IMR-90 (cell line): ENCODE data around the gene AQP1. TPM values are rescaled to one million over a fixed set of nuclear protein-coding genes. Genes with fewer than 3 reads are reported as not detected.

Experiments used
- ATAC-seq: fragments of 200-7000 bp; cut with Tn5 transposase; 2 replicates; pipeline ENCODE4 v1.9.1; 2020; ENCODE audit warnings: low read depth, mild to moderate bottlenecking, moderate library complexity
- BruUV-seq: library from RNA; stranded (reverse); fragments of 400-500 nt; replicated peaks from 2 replicates; lab custom pipeline; 2021; lab: Mats Ljungman, UMichigan
- CTCF ChIA-PET: fragments of 300-600 bp; formaldehyde crosslinking; extraction: SDS; loops from one replicate; lab custom pipeline; 2021; ENCODE audit warnings: antibody characterized with exemption; lab: Yijun Ruan, JAX
- POLR2A ChIA-PET: fragments of 300-600 bp; sonication (Branson Sonifier 250); formaldehyde crosslinking; loops from one replicate; lab custom pipeline; 2022; ENCODE audit warnings: antibody characterized with exemption; ENCODE audit not compliant: unreplicated experiment; lab: Charles Lee
- DNase-seq: peaks from one replicate; pipeline ENCODE4 v3.0.0; 2013
- H2AFZ ChIP-seq: replicated peaks from 2 replicates; pipeline ENCODE3; 2013; ENCODE audit warnings: low read length, mild to moderate bottlenecking; ENCODE audit not compliant: poor library complexity
- H2AK5ac ChIP-seq: 2 replicates; pipeline ENCODE4 v1.6.1; 2013; ENCODE audit warnings: low read depth, low read length, inconsistent platforms
- H2AK9ac ChIP-seq: replicated peaks from 2 replicates; pipeline ENCODE3; 2013; ENCODE audit warnings: mild to moderate bottlenecking, low read depth, low read length, moderate library complexity; ENCODE audit not compliant: poor library complexity
- H2BK120ac ChIP-seq: 2 replicates; pipeline ENCODE4 v1.6.1; 2013; ENCODE audit warnings: low read depth, low read length, inconsistent platforms
- H2BK15ac ChIP-seq: 3 replicates; pipeline ENCODE4 v1.6.1; 2013; ENCODE audit warnings: low read depth, low read length, inconsistent platforms
- H2BK20ac ChIP-seq: 2 replicates; pipeline ENCODE4 v1.6.1; 2013; ENCODE audit warnings: low read depth, mild to moderate bottlenecking, inconsistent platforms, low read length, moderate library complexity
- H2BK5ac ChIP-seq: 2 replicates; pipeline ENCODE4 v1.6.1; 2013; ENCODE audit warnings: mild to moderate bottlenecking, low read depth, low read length, inconsistent platforms; ENCODE audit not compliant: poor library complexity, severe bottlenecking
- H3K14ac ChIP-seq: replicated peaks from 2 replicates; pipeline ENCODE4 v1.6.1; 2013; ENCODE audit warnings: low read depth, low read length, inconsistent platforms
- H3K18ac ChIP-seq: 2 replicates; pipeline ENCODE4 v1.6.1; 2013; ENCODE audit warnings: low read depth, low read length, control low read depth
- H3K23ac ChIP-seq: 2 replicates; pipeline ENCODE4 v1.6.1; 2013; ENCODE audit warnings: low read depth, low read length, inconsistent platforms
- H3K27ac ChIP-seq: 2 replicates; pipeline ENCODE4 v1.5.1; 2013; ENCODE audit warnings: mild to moderate bottlenecking, control low read depth, low read length; ENCODE audit not compliant: insufficient read depth
- H3K27me3 ChIP-seq: 2 replicates; pipeline ENCODE4 v1.6.1; 2013; ENCODE audit warnings: low read length; ENCODE audit not compliant: control insufficient read depth, insufficient read depth
- H3K36me3 ChIP-seq: 2 replicates; pipeline ENCODE4 v1.6.1; 2013; ENCODE audit warnings: low read length, mixed read lengths; ENCODE audit not compliant: control insufficient read depth, insufficient read depth
- H3K4ac ChIP-seq: 2 replicates; pipeline ENCODE4 v1.6.1; 2013; ENCODE audit warnings: low read depth, low read length, inconsistent platforms
- H3K4me1 ChIP-seq: 2 replicates; pipeline ENCODE4 v1.6.1; 2013; ENCODE audit warnings: low read length, mixed read lengths; ENCODE audit not compliant: control insufficient read depth, insufficient read depth
- H3K4me2 ChIP-seq: 2 replicates; pipeline ENCODE4 v1.6.1; 2013; ENCODE audit warnings: low read depth, mild to moderate bottlenecking, control low read depth, low read length, moderate library complexity
- H3K4me3 ChIP-seq: 2 replicates; pipeline ENCODE4 v1.5.1; 2013; ENCODE audit warnings: low read depth, mild to moderate bottlenecking, control low read depth, low read length, moderate library complexity; ENCODE audit not compliant: insufficient read depth
- H3K56ac ChIP-seq: 2 replicates; pipeline ENCODE4 v1.6.1; 2013; ENCODE audit warnings: low read length, inconsistent platforms; ENCODE audit not compliant: insufficient read depth; ENCODE audit errors: extremely low read depth
- H3K79me1 ChIP-seq, 2 experiments: 2 replicates each; pipeline ENCODE4 v1.6.1; 2013; ENCODE audit warnings: low read length in 2 of 2, inconsistent platforms in 1 of 2, low read depth in 1 of 2
- H3K9ac ChIP-seq: 2 replicates; pipeline ENCODE4 v1.6.1; 2013; ENCODE audit warnings: low read depth, low read length, control low read depth
- H3K9me1 ChIP-seq: 2 replicates; pipeline ENCODE4 v1.6.1; 2013; ENCODE audit warnings: low read length, inconsistent platforms; ENCODE audit not compliant: insufficient read depth
- H3K9me3 ChIP-seq: 2 replicates; pipeline ENCODE4 v1.6.1; 2013; ENCODE audit warnings: low read length; ENCODE audit not compliant: control insufficient read depth, insufficient read depth
- H4K20me1 ChIP-seq: 2 replicates; pipeline ENCODE4 v1.6.1; 2013; ENCODE audit warnings: low read length, inconsistent platforms; ENCODE audit not compliant: insufficient read depth
- H4K5ac ChIP-seq: 2 replicates; pipeline ENCODE4 v1.6.1; 2013; ENCODE audit warnings: mild to moderate bottlenecking, low read depth, low read length, control low read depth
- H4K8ac ChIP-seq, 2 experiments: 2 replicates each; pipeline ENCODE4 v1.6.1; 2013; ENCODE audit warnings: low read depth in 2 of 2, low read length in 2 of 2, control low read depth in 1 of 2, inconsistent platforms in 1 of 2
- H4K91ac ChIP-seq: 2 replicates; pipeline ENCODE4 v1.6.1; 2013; ENCODE audit warnings: low read depth, low read length, inconsistent platforms; ENCODE audit not compliant: insufficient read depth
- CEBPB ChIP-seq: IDR thresholded peaks from 2 replicates; pipeline ENCODE4 v1.6.1; 2012; ENCODE audit warnings: low read depth, low read length, improper control_type of control experiment
- ELK1 ChIP-seq: fragments of 150-350 bp; IDR thresholded peaks from 2 replicates; pipeline ENCODE4 v1.6.1; 2016; ENCODE audit warnings: low read depth, mild to moderate bottlenecking, low read length, moderate library complexity, borderline replicate concordance
- FOS ChIP-seq: fragments of 150-350 bp; IDR thresholded peaks from 2 replicates; pipeline ENCODE4 v1.6.1; 2016; ENCODE audit warnings: low read depth, low read length
- MXI1 ChIP-seq: IDR thresholded peaks from 2 replicates; pipeline ENCODE4 v1.6.1; 2012; ENCODE audit warnings: low read depth, mild to moderate bottlenecking, low read length, moderate library complexity, borderline replicate concordance
- POLR2A ChIP-seq: IDR thresholded peaks from 2 replicates; pipeline ENCODE4 v1.6.1; 2012; ENCODE audit warnings: mild to moderate bottlenecking, low read depth, low read length
- RAD21 ChIP-seq: IDR thresholded peaks from 2 replicates; pipeline ENCODE4 v1.6.1; 2012; ENCODE audit warnings: low read length, improper control_type of control experiment
- RCOR1 ChIP-seq: IDR thresholded peaks from 2 replicates; pipeline ENCODE4 v1.6.1; 2012; ENCODE audit warnings: mild to moderate bottlenecking, low read length, improper control_type of control experiment; ENCODE audit not compliant: insufficient replicate concordance
- RFX5 ChIP-seq: IDR thresholded peaks from 2 replicates; pipeline ENCODE4 v1.8.0; 2012; ENCODE audit warnings: low read depth, mild to moderate bottlenecking, low read length, moderate library complexity
- SMC3 ChIP-seq: fragments of 150-350 bp; IDR thresholded peaks from 2 replicates; pipeline ENCODE4 v1.6.1; 2016; ENCODE audit warnings: low read depth, mild to moderate bottlenecking, antibody characterized with exemption, low read length, moderate library complexity
- WGBS, 2 experiments: methylation state at CpG; one replicate each; pipeline versions ENCODE4 v1.1.5 to v1.1.7; 2013; ENCODE audit warnings: missing lambda C conversion rate in 2 of 2; ENCODE audit not compliant: insufficient read length in 1 of 2; ENCODE audit errors: extremely low coverage in 2 of 2; 5-methylcytosine and 5-hydroxymethylcytosine counted together
- dilution Hi-C: fragments of 300-500 bp; cut with HindIII; formaldehyde crosslinking; loops from one replicate; pipeline ENCODE4 v1.14.3; 2018; ENCODE audit warnings: low sequenced_read_pairs; ENCODE audit not compliant: unreplicated experiment
- in situ Hi-C: fragments of 300-500 bp; cut with MboI; formaldehyde crosslinking; loops from 3 replicates; pipeline ENCODE4 v1.14.3; 2019; ENCODE audit warnings: low sequenced_read_pairs, inconsistent platforms, mixed read lengths
- intact Hi-C: fragments of 100-400 bp; cut with micrococcal nuclease; formaldehyde crosslinking; loops from 2 replicates; pipeline ENCODE4 v1.10.0; 2022
- polyA plus RNA-seq, 3 experiments: library from polyadenylated mRNA; depleted of rRNA; stranded (reverse); fragments of >200 nt; gene quantifications; 2 replicates each; pipeline ENCODE4 v1.2.3, GENCODE V29; 2012; ENCODE audit warnings: low replicate concordance in 1 of 3
- total RNA-seq: library from RNA; depleted of rRNA; stranded (reverse); fragments of >200 nt; gene quantifications from 2 replicates; pipeline ENCODE4 v1.2.3, GENCODE V29; 2012
- TF ChIP-seq, protein P1 (sequence below): fragments of 150-350 bp; IDR thresholded peaks from 2 replicates; pipeline ENCODE4 v1.6.1; 2017; ENCODE audit warnings: mild to moderate bottlenecking, antibody characterized with exemption, low read length, low read depth

AQP1 gene
- total and polyA plus RNA-seq, 2 of the 4 experiments (the other 2 are of a cell fraction) = 0.18 to 0.39 TPM

- TF ChIP-seq, protein P1, sequence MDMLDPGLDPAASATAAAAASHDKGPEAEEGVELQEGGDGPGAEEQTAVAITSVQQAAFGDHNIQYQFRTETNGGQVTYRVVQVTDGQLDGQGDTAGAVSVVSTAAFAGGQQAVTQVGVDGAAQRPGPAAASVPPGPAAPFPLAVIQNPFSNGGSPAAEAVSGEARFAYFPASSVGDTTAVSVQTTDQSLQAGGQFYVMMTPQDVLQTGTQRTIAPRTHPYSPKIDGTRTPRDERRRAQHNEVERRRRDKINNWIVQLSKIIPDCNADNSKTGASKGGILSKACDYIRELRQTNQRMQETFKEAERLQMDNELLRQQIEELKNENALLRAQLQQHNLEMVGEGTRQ = no peak
- TF ChIP-seq CEBPB (no peak), RCOR1 (no peak), SMC3 (no peak), RFX5 (no peak), MXI1 (no peak), FOS (no peak), ELK1 (no peak), POLR2A (no peak), RAD21 (no peak)
- no TSS peak for BruUV-seq
Measured at GRCh38 chr7:30933124-30933974, 21.7 kb downstream of the AQP1 start.

More at GRCh38 chr7:30933124-30933974, 21.7 kb downstream of the AQP1 start:
- Histone ChIP-seq H2BK20ac (no peak overlapping the region), H3K9me3 (no peaks in the 10 kb centered on the region), H2AK5ac (no peak overlapping the region), H4K5ac (no peak overlapping the region), H4K91ac (no peak overlapping the region), H4K8ac (no peak overlapping the region), H3K27ac (no peak overlapping the region), H3K4me2 (no peak overlapping the region), H2AFZ (no peak overlapping the region), H3K36me3 (no peaks in the 10 kb centered on the region), H2BK120ac (no peak overlapping the region), H3K79me1 (no peaks in the 10 kb centered on the region), H2BK15ac (no peak overlapping the region), H4K20me1 (no peaks in the 10 kb centered on the region), H3K4me1 (no peaks in the 10 kb centered on the region), H3K4ac (no peak overlapping the region), H3K4me3 (no peak overlapping the region), H3K23ac (no peak overlapping the region), H3K56ac (no peak overlapping the region), H3K14ac (no peak overlapping the region), H3K27me3 (peaks cover 26% of the 10 kb centered on the region), H2AK9ac (no peak overlapping the region), H3K9me1 (no peaks in the 10 kb centered on the region), H2BK5ac (no peak overlapping the region), H3K18ac (no peak overlapping the region), H3K9ac (no peak overlapping the region)
- ATAC-seq = no peak
- WGBS, 2 experiments = 63% methylated on average over 11 of the region's 26 CpGs; no CpG with 5 or more reads in 1 of the 2 experiments
- dilution Hi-C loops (no loop called here), in situ Hi-C loops (no loop called here), intact Hi-C loops (no loop called here)
- POLR2A ChIA-PET = no interaction called here
- CTCF ChIA-PET = no interaction called here
- no peak for DNase-seq
